Osteoblast (primary cell): Measurements from ENCODE around the gene TEX51. TPM values are rescaled to one million over a fixed set of nuclear protein-coding genes. Genes with fewer than 3 reads are reported as not detected.

ENCODE experiments used
- DNase-seq: peaks from one replicate; pipeline ENCODE4 v3.0.0; 2011; ENCODE audit warnings: low spot score, mixed read lengths; ENCODE audit not compliant: insufficient read length; ENCODE audit errors: missing footprints
- H2AFZ ChIP-seq: 2 replicates; pipeline ENCODE4 v1.6.0; 2011; ENCODE audit warnings: mild to moderate bottlenecking, low read length
- H3K27ac ChIP-seq: 2 replicates; pipeline ENCODE4 v1.5.1; 2011; ENCODE audit warnings: mild to moderate bottlenecking, low read depth, low read length, moderate library complexity
- H3K27me3 ChIP-seq: 2 replicates; pipeline ENCODE4 v1.6.0; 2012; ENCODE audit warnings: mild to moderate bottlenecking, control low read depth, inconsistent platforms, low read length, moderate library complexity; ENCODE audit not compliant: insufficient read depth
- H3K36me3 ChIP-seq: 2 replicates; pipeline ENCODE4 v1.5.1; 2011; ENCODE audit warnings: mild to moderate bottlenecking, low read length, control low read depth, moderate library complexity; ENCODE audit not compliant: insufficient read depth
- H3K4me1 ChIP-seq: 2 replicates; pipeline ENCODE4 v1.5.1; 2011; ENCODE audit warnings: mild to moderate bottlenecking, low read length, control low read depth, moderate library complexity; ENCODE audit not compliant: insufficient read depth
- H3K4me2 ChIP-seq: 2 replicates; pipeline ENCODE4 v1.6.0; 2011; ENCODE audit warnings: mild to moderate bottlenecking, low read length; ENCODE audit not compliant: insufficient read depth
- H3K4me3 ChIP-seq: fragments of 200-600 bp; sonication (generic); 3 replicates; pipeline ENCODE4 v1.5.1; 2012; ENCODE audit warnings: mild to moderate bottlenecking, low read length, inconsistent platforms; ENCODE audit not compliant: insufficient read depth
- H3K79me2 ChIP-seq: 2 replicates; pipeline ENCODE4 v1.6.0; 2012; ENCODE audit warnings: mild to moderate bottlenecking, low read length, control low read depth, inconsistent platforms; ENCODE audit not compliant: insufficient read depth
- H3K9me3 ChIP-seq: 2 replicates; pipeline ENCODE4 v1.5.1; 2011; ENCODE audit warnings: low read depth, low read length, control low read depth
- H4K20me1 ChIP-seq: 2 replicates; pipeline ENCODE4 v1.6.0; 2012; ENCODE audit warnings: mild to moderate bottlenecking, low read length, control low read depth; ENCODE audit not compliant: insufficient read depth
- CTCF ChIP-seq: IDR thresholded peaks from 2 replicates; pipeline ENCODE4 v1.5.1; 2011; ENCODE audit warnings: mild to moderate bottlenecking, low read depth, low read length, moderate library complexity; ENCODE audit errors: extremely low read depth
- total RNA-seq: library from RNA; depleted of rRNA; stranded (reverse); fragments of >200 nt; gene quantifications from 2 replicates; pipeline ENCODE4 v1.2.3, GENCODE V29; 2012

The TEX51 gene
- total RNA-seq, 1 donor: not detected

DNA sequence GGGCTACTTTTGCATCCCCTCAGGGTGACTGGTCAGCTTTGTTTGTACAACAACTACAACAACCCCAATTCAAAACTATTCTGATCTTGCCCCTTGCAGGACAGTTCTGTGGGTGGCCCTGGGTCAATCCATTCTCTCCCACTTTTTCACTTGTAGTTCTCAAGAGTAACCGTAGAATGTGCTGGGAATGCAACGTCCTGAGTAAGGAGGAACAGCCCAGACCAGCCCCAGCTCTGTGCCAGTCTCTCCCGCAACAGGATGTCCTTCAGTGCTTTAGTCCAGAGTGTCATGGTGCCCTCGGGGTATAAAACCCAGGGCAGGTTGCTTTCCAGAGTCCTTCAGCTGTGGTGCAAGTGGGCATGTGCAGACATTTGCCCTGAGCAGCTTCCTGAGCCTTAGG, 22.1 kb upstream of the TEX51 start:
- no peak for TF ChIP-seq CTCF
- no peak overlapping the region for H3K4me2 ChIP-seq
- DNase-seq: no peak
- H4K20me1 ChIP-seq: no peaks in the 10 kb centered on the region
- no peaks in the 10 kb centered on the region for H3K36me3 ChIP-seq
- H3K27ac ChIP-seq: no peak overlapping the region
- no peaks in the 10 kb centered on the region for H3K27me3 ChIP-seq
- H2AFZ ChIP-seq: no peak overlapping the region
- H3K9me3 ChIP-seq: no peaks in the 10 kb centered on the region
- H3K79me2 ChIP-seq: no peaks in the 10 kb centered on the region
- H3K4me1 ChIP-seq: no peaks in the 10 kb centered on the region
- no peak overlapping the region for H3K4me3 ChIP-seq

GRCh38 chr2:126877041-126877440, 21.6 kb upstream of the TEX51 start:
- no peaks in the 10 kb centered on the region for H3K9me3 ChIP-seq
- H3K27ac ChIP-seq: no peak overlapping the region
- no peak for TF ChIP-seq CTCF
- no peak overlapping the region for H3K4me2 ChIP-seq
- H3K79me2 ChIP-seq: no peaks in the 10 kb centered on the region
- no peaks in the 10 kb centered on the region for H3K36me3 ChIP-seq
- no peaks in the 10 kb centered on the region for H4K20me1 ChIP-seq
- H3K27me3 ChIP-seq: no peaks in the 10 kb centered on the region
- no peak overlapping the region for H3K4me3 ChIP-seq
- no peak for DNase-seq
- no peaks in the 10 kb centered on the region for H3K4me1 ChIP-seq
- no peak overlapping the region for H2AFZ ChIP-seq

- no peak for TF ChIP-seq CTCF
- H3K79me2 ChIP-seq: no peaks in the 10 kb centered on the region
- H3K4me1 ChIP-seq: no peaks in the 10 kb centered on the region
- no peaks in the 10 kb centered on the region for H3K9me3 ChIP-seq
- H3K36me3 ChIP-seq: no peaks in the 10 kb centered on the region
- H3K4me3 ChIP-seq: no peak overlapping the region
- H4K20me1 ChIP-seq: no peaks in the 10 kb centered on the region
- no peak overlapping the region for H2AFZ ChIP-seq
- H3K4me2 ChIP-seq: no peak overlapping the region
- H3K27me3 ChIP-seq: no peaks in the 10 kb centered on the region
- no peak for DNase-seq
- H3K27ac ChIP-seq: no peak overlapping the region
Observed at GRCh38 chr2:126877861-126878565, 20.7 kb upstream of the TEX51 start.

GRCh38 chr2:126878601-126879000, 20.1 kb upstream of the TEX51 start:
- TF ChIP-seq CTCF: no peak
- Histone ChIP-seq H3K4me2 (no peak overlapping the region), H3K9me3 (no peaks in the 10 kb centered on the region), H3K4me1 (no peaks in the 10 kb centered on the region), H3K79me2 (no peaks in the 10 kb centered on the region), H3K27me3 (no peaks in the 10 kb centered on the region), H3K36me3 (no peaks in the 10 kb centered on the region), H3K4me3 (no peak overlapping the region), H2AFZ (no peak overlapping the region), H4K20me1 (no peaks in the 10 kb centered on the region), H3K27ac (no peak overlapping the region)
- DNase-seq: no peak
